Pons (tissue), 1 donor: ENCODE data around the gene CHD1L.
"Not testable (repeated sequence)": the region's sequence is repeated elsewhere in the genome, so short reads cannot be mapped to it uniquely, and the experiment has no call there.

Experiments used
- DNase-seq: peaks from one replicate; pipeline ENCODE4 v3.0.0-alpha.2; 2016; ENCODE audit warnings: low spot score

CHD1L gene

GRCh38 chr1:147267711-147268110 lies 25.2 kb downstream of the CHD1L start:
- DNase-seq, result no peak

- no peak for DNase-seq
Observed at GRCh38 chr1:147270721-147271120, 28.2 kb downstream of the CHD1L start.

- no peak for DNase-seq
Observed at GRCh38 chr1:147272042-147272441, 29.6 kb downstream of the CHD1L start.

GRCh38 chr1:147273409-147274336 lies 31.2 kb downstream of the CHD1L start:
- DNase-seq, result peak; percentile 71

- no peak for DNase-seq
Observed at GRCh38 chr1:147281950-147282349, 39.5 kb downstream of the CHD1L start.

- DNase-seq, result no peak
Observed at GRCh38 chr1:147283011-147283410, 40.5 kb downstream of the CHD1L start.

GRCh38 chr1:147287133-147287865 lies 44.8 kb downstream of the CHD1L start:
- peak; percentile 7 for DNase-seq

GRCh38 chr1:147292012-147292411 lies 49.5 kb downstream of the CHD1L start:
- no peak for DNase-seq

- DNase-seq, result no peak
Observed at GRCh38 chr1:147292631-147293251, 50.3 kb downstream of the CHD1L start.

GRCh38 chr1:147297438-147297837 lies 55.0 kb downstream of the CHD1L start:
- no peak for DNase-seq

GRCh38 chr1:147305803-147306202 lies 63.3 kb downstream of the CHD1L start:
- DNase-seq, result not testable (repeated sequence)

GRCh38 chr1:147316968-147317367 lies 74.5 kb downstream of the CHD1L start:
- no peak for DNase-seq

GRCh38 chr1:147326933-147327687 lies 84.6 kb downstream of the CHD1L start:
- DNase-seq, result not testable (repeated sequence)

GRCh38 chr1:147334292-147334691 lies 91.8 kb downstream of the CHD1L start:
- DNase-seq, result no peak

GRCh38 chr1:147336291-147336690 lies 93.8 kb downstream of the CHD1L start:
- DNase-seq, result no peak

GRCh38 chr1:147337040-147337630 lies 94.7 kb downstream of the CHD1L start:
- DNase-seq, result no peak

- no peak for DNase-seq
Observed at GRCh38 chr1:147338571-147338970, 96.1 kb downstream of the CHD1L start.

- DNase-seq, result peak; percentile 30
Observed at GRCh38 chr1:147341246-147341645, 98.8 kb downstream of the CHD1L start.
